ENCODE results near the gene TIPARP.

The TIPARP gene

GRCh38 chr3:156674046-156674910 lies at the start of gene TIPARP:
Gene TIPARP, plus strand, starts transcription at chr3:156674590. Its CDS starts 3,108 bp downstream, at chr3:156677698.
- TF ChIP-seq CTCF (IDR thresholded peaks at IDR 0.05; ENCODE audit: insufficient read depth, low read depth, low read length, missing control alignments), result peak; percentile 50
- DNase-seq (ENCODE audit: low read depth), result peak; percentile 98
- H3K4me3 ChIP-seq (ENCODE audit: low read length), result peak within 1 kb of the TSS; percentile 86

- H3K4me3 ChIP-seq (ENCODE audit: low read length), result no peak overlapping the region
- TF ChIP-seq CTCF (IDR thresholded peaks at IDR 0.05; ENCODE audit: insufficient read depth, low read depth, low read length, missing control alignments), result no peak
- peak; percentile 94 for DNase-seq (ENCODE audit: low read depth)
Measured at GRCh38 chr3:156626104-156626503, 48.3 kb upstream of the TIPARP start.

GRCh38 chr3:156627946-156628569 lies 46.3 kb upstream of the TIPARP start:
- H3K4me3 ChIP-seq (ENCODE audit: low read length), result no peak overlapping the region
- peak; percentile 49 for DNase-seq (ENCODE audit: low read depth)
- TF ChIP-seq CTCF (IDR thresholded peaks at IDR 0.05; ENCODE audit: insufficient read depth, low read depth, low read length, missing control alignments), result no peak

- TF ChIP-seq CTCF (IDR thresholded peaks at IDR 0.05; ENCODE audit: insufficient read depth, low read depth, low read length, missing control alignments), result no peak
- DNase-seq (ENCODE audit: low read depth), result no peak
- H3K4me3 ChIP-seq (ENCODE audit: low read length), result no peak overlapping the region
Measured at GRCh38 chr3:156628836-156629618, 45.4 kb upstream of the TIPARP start.

- DNase-seq (ENCODE audit: low read depth), result peak; percentile 83
- TF ChIP-seq CTCF (IDR thresholded peaks at IDR 0.05; ENCODE audit: insufficient read depth, low read depth, low read length, missing control alignments), result no peak
Measured at GRCh38 chr3:156630081-156630772, 44.2 kb upstream of the TIPARP start.

GRCh38 chr3:156630773-156631093 lies 43.7 kb upstream of the TIPARP start:
- TF ChIP-seq CTCF (IDR thresholded peaks at IDR 0.05; ENCODE audit: insufficient read depth, low read depth, low read length, missing control alignments), result no peak
- no peak overlapping the region for H3K4me3 ChIP-seq (ENCODE audit: low read length)
- DNase-seq (ENCODE audit: low read depth), result no peak

More at GRCh38 chr3:156630081-156630772, 44.2 kb upstream of the TIPARP start:
- H3K4me3 ChIP-seq (ENCODE audit: low read length), result no peak overlapping the region
